Activated naive CD4-positive, alpha-beta T cell treated with anti-CD3 and anti-CD28 coated beads, Interleukin-2, amount 50 U/mL, for 24 hours (primary cell): Measurements from ENCODE around the gene BFSP1.

Experiments
- H3K27ac Mint-ChIP-seq: one replicate; pipeline ENCODE4 v1.8.0; 2021; ENCODE audit warnings: mild to moderate bottlenecking, mixed read lengths
- H3K27me3 Mint-ChIP-seq: one replicate; pipeline ENCODE4 v1.8.0; 2021; ENCODE audit warnings: mixed read lengths
- H3K36me3 Mint-ChIP-seq: one replicate; pipeline ENCODE4 v1.8.0; 2021; ENCODE audit warnings: mixed read lengths
- H3K4me1 Mint-ChIP-seq: one replicate; pipeline ENCODE4 v1.8.0; 2021; ENCODE audit warnings: mixed read lengths
- H3K4me3 Mint-ChIP-seq: one replicate; pipeline ENCODE4 v1.8.0; 2021; ENCODE audit warnings: mild to moderate bottlenecking, mixed read lengths
- H3K9me3 Mint-ChIP-seq: one replicate; pipeline ENCODE4 v1.8.0; 2021; ENCODE audit warnings: mixed read lengths

Gene BFSP1

DNA sequence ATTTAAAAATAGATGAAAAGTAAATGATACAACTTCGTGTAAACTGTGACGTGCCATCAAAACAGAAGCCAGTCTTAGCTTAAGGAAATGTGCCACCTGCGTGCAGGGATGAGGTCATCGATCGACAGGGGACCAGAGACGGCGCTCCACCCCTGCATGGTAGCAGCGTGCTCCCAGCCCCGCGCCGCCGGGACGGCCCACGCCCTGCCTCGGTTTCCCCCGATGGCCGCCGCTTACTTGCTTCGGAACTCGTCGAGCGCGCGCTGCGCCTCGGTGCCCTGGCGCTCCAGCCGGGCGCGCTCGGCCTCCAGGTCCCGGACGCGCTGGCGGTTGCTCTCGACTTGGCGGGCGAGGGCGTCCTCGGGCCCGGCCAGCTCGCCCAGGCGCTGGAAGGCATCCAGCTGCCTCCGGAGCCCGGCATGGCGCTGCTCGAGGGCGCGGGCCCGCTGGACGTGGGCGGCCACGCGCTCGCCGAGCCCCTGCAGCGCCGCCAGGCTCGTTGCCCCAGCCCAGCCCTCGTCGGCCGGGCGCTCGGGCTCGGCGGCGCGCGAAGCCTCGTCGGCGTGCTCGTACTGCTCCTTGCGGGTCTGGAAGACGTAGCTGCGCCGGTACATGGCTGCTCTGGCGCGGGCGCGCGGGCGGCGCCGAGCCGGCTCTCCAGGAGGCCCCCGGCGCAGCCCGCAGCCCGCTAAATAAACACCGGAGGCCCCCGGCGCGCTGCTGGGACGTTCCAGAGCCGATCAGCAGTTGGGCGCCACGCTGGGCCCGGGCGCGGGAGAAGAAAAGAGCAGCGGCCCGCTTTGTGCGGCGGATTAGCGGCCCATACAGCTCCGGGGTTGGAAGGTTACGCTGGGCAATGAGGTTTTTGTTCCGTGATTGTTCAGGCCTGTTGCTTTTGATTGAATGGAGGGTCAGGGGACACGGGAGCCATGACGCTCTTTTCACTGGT is at the start of gene BFSP1:
TSS of gene BFSP1 (minus strand) at position 664 of the 949 bp plus-strand sequence. CDS start at position 614, 50 bp downstream.
- no peaks in the 10 kb centered on the region for H3K36me3 Mint-ChIP-seq
- no peaks in the 10 kb centered on the region for H3K9me3 Mint-ChIP-seq
- H3K27me3 Mint-ChIP-seq = peaks cover 13% of the 10 kb centered on the region
- peak within 1 kb of the TSS; percentile 83 for H3K4me3 Mint-ChIP-seq
- H3K4me1 Mint-ChIP-seq = peaks cover 11% of the 10 kb centered on the region
- peak within 1 kb of the TSS; percentile 51 for H3K27ac Mint-ChIP-seq

DNA sequence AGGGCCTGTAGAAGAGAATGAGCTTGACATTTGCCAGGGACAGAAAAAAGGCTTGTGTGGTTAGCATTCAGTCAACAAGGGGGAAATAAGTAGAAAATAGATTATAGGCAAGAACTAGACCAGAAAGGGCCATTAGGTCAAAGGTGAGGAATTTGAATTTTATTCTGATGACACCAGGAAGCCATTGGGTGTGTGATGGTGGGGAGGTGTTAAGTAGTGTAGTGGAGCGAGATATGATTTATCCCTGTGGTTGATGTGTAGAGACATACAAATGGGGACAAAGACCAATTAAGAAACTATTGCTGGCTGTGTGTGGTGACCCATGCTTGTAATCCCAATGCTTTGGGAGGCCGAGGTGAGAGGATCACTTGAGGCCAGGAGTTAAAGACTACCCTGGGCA is 49.7 kb upstream of the BFSP1 start:
- Mint-ChIP-seq H3K9me3 (no peaks in the 10 kb centered on the region), H3K36me3 (peaks cover 5% of the 10 kb centered on the region), H3K4me3 (no peak overlapping the region), H3K4me1 (peaks cover 45% of the 10 kb centered on the region), H3K27ac (no peak overlapping the region), H3K27me3 (no peaks in the 10 kb centered on the region)

DNA sequence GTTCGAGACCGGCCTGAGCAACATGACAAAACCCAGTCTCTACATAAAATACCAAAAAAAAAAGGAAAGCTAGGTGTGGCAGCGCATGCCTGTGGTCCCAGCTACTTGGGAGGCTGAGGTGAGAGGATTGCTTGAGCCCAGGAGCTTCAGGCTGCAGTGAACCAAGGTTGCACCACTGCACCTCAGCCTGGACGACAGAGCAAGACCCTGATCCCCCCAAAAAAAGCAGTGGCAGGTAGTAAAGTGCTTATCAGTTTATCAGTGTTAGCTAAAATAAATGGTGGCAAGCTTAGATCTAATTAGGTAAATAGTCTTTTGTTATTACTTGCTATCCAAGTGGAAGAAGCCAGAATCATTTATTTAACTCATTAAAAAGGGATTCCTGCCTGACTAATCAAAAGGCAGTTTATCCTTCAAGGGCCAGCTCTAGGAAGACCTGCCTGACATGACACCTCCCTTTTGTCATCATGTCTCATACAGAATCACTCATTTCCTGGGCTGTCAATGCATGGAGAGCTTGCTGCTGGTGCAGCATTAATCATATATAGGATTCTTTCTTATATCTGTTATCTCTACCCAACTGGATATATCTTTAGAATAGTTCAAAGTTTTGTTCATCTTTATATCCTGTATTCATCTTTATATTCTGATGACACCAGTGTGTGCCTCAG is 48.3 kb upstream of the BFSP1 start:
- Mint-ChIP-seq H3K9me3 (no peaks in the 10 kb centered on the region), H3K4me3 (no peak overlapping the region), H3K4me1 (peaks cover 37% of the 10 kb centered on the region), H3K36me3 (peaks cover 5% of the 10 kb centered on the region), H3K27me3 (no peaks in the 10 kb centered on the region), H3K27ac (no peak overlapping the region)

DNA sequence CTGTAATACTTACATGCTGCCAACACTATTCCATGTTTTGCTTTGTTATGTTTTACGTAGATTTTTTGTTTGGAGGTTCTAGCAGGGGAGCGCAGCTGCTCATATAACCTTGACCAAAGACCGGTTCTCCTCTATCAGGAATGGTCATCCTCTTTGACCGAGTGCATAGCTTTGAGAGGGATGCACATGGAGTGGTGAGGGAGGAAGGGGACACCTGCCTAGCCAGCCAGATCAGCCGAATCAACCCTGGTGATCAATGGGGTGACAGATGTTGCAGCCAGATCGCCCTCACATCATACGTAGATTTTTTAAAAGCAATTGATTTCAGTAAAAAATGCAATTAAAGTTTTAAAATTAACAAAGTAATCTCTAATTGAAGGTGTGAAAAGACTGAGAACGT is 45.0 kb upstream of the BFSP1 start:
- no peak overlapping the region for H3K4me3 Mint-ChIP-seq
- no peaks in the 10 kb centered on the region for H3K27me3 Mint-ChIP-seq
- H3K27ac Mint-ChIP-seq = no peak overlapping the region
- H3K9me3 Mint-ChIP-seq = no peaks in the 10 kb centered on the region
- peaks cover 45% of the 10 kb centered on the region for H3K4me1 Mint-ChIP-seq
- peaks cover under 1% of the 10 kb centered on the region for H3K36me3 Mint-ChIP-seq

DNA sequence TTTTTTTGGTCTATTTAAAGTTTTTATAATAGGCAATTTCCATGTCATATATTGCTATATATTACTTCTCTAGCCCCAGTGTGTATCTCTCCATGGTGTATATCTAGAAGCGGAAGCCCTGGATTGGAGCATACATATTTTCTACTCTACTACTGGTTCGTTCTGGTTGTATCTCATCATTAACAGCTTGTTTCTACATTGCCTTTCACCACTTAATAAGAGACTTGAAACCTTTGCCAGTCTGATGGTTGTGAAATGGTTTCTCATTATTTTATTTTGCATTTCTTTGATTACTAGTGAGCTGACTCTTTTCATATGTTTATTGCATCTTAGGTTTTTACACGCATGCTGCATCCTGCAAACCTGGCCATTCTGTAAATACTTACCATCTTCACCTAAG is 42.3 kb upstream of the BFSP1 start:
- Mint-ChIP-seq H3K4me1 (peaks cover 34% of the 10 kb centered on the region), H3K36me3 (no peaks in the 10 kb centered on the region), H3K9me3 (no peaks in the 10 kb centered on the region), H3K27ac (no peak overlapping the region), H3K27me3 (no peaks in the 10 kb centered on the region), H3K4me3 (no peak overlapping the region)

DNA sequence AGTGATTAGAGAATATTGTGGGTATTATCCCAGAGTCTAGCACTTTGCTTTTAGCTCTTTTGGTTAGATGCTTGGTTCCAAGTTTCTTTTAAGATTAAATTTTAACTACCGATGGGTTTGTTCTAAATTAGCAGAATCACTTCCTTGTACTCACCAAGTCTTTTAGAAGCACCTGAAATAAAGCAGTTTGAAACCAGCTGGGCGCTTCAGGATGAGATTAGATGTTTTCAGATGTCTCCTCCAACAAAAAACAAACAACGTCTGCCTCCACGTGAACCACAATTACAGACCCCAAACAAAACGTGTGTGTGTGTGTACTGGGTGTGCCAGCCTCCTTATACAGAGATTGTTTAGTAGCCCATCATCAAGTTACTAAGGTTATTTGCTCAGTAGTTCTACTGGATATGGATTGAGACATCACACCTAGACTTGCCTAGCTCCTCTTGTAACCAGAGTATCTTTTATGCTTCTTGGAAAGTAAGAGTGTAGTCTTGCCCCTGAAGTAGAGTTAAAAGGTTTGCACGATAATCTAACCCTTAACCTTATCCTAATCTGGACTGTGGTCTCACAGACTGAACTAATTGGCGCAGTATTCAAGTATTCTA is 41.0 kb upstream of the BFSP1 start:
- Mint-ChIP-seq H3K36me3 (no peaks in the 10 kb centered on the region), H3K9me3 (no peaks in the 10 kb centered on the region), H3K27ac (no peak overlapping the region), H3K4me1 (peaks cover 34% of the 10 kb centered on the region), H3K4me3 (peak overlapping the region; percentile 38), H3K27me3 (no peaks in the 10 kb centered on the region)

DNA sequence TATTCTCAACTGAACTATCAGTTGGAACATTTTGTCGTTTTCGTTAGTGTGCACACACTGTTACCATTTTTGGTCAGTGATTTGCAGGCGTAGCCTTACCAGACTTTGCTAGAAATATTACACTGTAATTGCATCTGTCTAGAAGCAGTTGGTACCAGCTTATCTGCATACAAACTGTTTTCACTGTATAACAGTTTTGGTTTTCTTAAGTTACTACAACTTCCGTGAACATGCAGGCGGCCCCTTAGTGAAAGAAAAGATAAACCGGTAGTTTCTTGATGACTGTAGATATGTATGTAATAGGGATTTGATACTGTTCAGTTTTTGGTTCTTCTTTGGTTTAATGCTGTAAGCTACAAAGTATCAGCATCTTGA is 40.0 kb upstream of the BFSP1 start:
- Mint-ChIP-seq H3K9me3 (no peaks in the 10 kb centered on the region), H3K27ac (peak overlapping the region; percentile 87), H3K27me3 (peaks cover under 1% of the 10 kb centered on the region), H3K4me3 (peak overlapping the region; percentile 91), H3K4me1 (peaks cover 34% of the 10 kb centered on the region), H3K36me3 (no peaks in the 10 kb centered on the region)

DNA sequence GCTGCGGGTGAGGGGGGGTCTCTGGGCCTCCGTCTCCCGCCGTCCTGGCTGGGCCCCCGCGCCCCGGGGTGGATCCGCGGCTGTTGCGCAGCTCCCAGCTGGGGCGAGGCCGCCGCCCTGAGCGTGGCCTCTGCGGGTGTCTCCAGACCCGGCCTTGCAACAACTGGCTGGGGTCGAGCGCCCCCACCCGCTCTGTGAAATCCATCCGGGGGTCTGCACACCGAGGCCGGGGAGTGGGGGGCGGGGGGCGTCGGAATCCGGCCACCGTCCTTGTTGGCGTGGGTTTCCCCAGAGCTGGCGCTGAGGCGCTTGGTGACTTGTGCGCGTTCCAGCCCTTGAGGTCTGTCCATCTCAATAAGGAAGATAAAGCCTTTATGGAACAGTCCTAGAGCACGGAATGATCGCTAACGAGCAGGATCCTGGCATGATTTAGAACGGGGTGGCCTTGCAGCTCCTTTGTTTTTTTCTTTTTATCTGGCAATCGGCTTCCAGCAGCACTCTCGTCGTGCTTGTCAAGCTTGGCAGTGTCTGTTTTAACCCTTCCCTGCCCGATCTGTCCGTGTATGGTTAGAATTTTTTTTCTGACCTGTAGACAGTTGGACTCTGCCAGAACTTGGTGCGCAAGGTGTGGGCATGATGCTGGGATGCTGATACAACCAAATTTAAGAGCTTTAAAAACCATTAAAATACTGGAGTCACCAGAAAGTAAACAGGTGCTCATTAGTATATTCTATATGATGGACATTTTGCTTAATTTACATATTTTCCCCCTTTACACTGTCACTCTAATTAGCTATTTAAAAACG is 39.4 kb upstream of the BFSP1 start:
- H3K9me3 Mint-ChIP-seq = no peaks in the 10 kb centered on the region
- peak overlapping the region; percentile 87 for H3K27ac Mint-ChIP-seq
- no peaks in the 10 kb centered on the region for H3K36me3 Mint-ChIP-seq
- peaks cover 1% of the 10 kb centered on the region for H3K27me3 Mint-ChIP-seq
- peaks cover 34% of the 10 kb centered on the region for H3K4me1 Mint-ChIP-seq
- peak overlapping the region; percentile 91 for H3K4me3 Mint-ChIP-seq

DNA sequence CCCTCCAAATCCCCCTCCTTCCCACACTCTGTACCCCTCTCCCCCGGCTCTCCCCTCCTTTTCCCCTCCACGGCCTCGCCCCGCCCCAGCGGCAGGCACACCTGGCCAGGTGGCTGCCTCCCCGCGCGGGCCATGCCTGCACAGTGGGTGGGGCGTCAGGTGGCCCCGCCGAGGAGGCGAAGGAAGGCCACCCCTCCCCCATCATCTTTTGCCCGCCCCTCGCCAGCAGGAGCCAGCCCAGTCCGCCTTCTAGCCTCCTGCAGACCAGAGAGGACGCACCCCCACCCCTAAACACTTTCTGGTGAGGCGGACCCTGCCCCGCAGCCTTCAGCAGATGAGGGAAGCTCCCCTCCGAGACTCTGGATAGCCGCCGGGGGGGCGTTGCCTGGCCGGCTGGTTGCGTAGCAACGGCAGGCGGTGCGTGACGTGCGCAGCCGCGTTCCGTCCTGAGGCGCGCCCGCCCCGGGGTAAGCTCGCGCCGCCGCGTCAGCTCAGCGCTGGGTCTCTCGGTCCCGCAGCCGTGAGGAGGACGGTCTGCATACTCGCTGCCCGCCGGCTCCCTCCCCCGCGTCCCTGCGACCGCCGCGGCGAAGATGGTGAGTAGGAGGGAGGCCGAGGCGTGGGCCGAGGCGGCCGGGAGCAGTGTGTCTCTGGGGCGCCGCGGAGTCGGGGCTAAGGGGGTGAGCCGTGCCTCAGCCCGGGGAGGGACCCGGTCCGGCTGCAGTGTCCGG is 38.6 kb upstream of the BFSP1 start, which contains the start of gene DSTN:
TSS of gene DSTN (plus strand) at position 460 of the 731 bp plus-strand sequence. CDS start at position 594, 134 bp downstream.
- H3K4me3 Mint-ChIP-seq = peak within 1 kb of the TSS; percentile 95
- peaks cover 1% of the 10 kb centered on the region for H3K27me3 Mint-ChIP-seq
- peaks cover 34% of the 10 kb centered on the region for H3K4me1 Mint-ChIP-seq
- H3K27ac Mint-ChIP-seq = peak within 1 kb of the TSS; percentile 87
- no peaks in the 10 kb centered on the region for H3K9me3 Mint-ChIP-seq
- H3K36me3 Mint-ChIP-seq = no peaks in the 10 kb centered on the region

DNA sequence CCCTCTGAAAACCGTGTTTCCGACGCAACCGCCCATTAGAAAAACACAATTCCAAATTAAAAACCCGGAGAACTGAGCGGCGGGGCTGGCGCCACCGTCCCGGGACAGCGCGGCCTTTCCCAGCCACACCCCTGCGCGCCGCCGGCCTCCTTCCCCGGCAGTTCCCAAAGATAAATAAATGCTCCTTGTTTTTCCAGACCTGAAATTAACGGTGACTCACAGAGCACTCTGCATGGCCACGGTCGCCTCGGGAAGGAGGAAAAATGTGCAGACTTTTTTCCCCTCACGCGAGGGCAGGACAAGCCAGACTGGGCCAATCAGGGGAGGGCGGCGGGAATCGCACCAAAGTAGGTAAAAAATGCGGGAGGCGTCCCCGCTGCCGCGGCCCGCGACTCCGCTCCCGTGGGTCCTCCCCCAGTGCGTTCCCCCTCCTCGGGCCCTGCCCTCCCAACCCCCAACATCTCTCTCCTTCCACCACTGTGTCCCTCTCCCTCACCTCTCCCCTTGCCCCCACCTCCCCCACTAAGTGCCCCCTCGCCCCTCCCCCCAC is 37.9 kb upstream of the BFSP1 start:
- H3K4me3 Mint-ChIP-seq = peak overlapping the region; percentile 12
- H3K27ac Mint-ChIP-seq = no peak overlapping the region
- H3K4me1 Mint-ChIP-seq = peaks cover 34% of the 10 kb centered on the region
- H3K36me3 Mint-ChIP-seq = no peaks in the 10 kb centered on the region
- peaks cover 1% of the 10 kb centered on the region for H3K27me3 Mint-ChIP-seq
- H3K9me3 Mint-ChIP-seq = no peaks in the 10 kb centered on the region

DNA sequence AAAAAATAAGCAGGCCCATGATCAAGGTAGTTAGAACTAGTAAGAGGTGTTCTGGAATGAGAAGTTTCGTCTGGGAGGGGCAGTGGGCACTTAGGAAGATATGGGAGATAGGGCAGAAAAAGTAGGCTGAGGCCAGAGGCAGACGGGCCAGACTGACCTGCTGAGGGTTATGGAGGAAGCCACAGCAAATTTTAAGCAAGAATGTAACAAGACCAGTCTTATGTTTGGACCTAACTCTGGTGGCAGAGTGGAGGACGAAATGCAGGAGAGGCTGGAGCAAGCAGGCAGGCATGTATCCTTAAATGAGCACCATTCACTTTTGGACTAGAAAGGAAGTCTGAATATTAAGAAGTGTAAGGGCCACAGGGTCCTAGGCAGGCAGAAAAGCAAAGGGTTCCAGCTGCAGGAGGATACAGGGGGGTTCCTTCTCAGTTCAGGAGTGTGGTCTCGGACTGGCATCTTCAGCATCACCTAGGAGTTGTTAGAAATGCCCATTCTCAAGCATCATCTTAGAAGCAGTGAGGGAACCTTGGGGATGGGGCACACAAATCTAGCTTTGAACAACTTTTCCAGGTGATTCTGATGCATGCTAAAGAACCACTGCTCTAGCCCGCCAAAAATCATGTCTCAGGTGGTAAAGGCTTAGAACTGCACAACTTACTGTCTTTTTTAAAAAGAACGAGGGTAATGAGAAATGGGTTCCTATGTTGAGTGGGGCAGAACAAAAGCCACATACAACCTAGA is 37.0 kb upstream of the BFSP1 start:
- H3K4me3 Mint-ChIP-seq = peak overlapping the region; percentile 12

DNA sequence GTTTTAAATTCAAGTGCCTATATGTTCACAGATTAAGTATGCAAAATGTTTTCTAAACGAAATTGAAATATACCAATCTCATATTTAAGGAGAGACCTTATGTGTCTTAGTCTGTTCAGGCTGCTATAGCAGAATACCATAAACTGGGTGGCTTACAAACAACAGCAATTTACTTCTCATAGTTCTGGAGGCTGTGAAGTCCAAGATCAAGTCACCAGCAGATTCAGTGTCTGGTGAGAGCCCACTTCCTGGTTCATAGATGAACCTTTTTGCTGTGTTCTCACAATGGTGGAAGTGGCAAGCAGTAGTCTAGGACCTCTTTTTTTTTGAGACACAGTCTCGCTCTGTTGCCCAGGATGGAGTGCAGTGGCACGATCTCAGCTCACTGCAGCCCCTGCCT is 35.2 kb upstream of the BFSP1 start:
- peaks cover 10% of the 10 kb centered on the region for H3K4me1 Mint-ChIP-seq
- no peak overlapping the region for H3K4me3 Mint-ChIP-seq
- no peaks in the 10 kb centered on the region for H3K9me3 Mint-ChIP-seq
- H3K27me3 Mint-ChIP-seq = peaks cover 1% of the 10 kb centered on the region
- H3K36me3 Mint-ChIP-seq = no peaks in the 10 kb centered on the region
- no peak overlapping the region for H3K27ac Mint-ChIP-seq

More for the DNA sequence above, 37.0 kb upstream of the BFSP1 start:
- Mint-ChIP-seq H3K9me3 (no peaks in the 10 kb centered on the region), H3K27me3 (peaks cover 1% of the 10 kb centered on the region), H3K36me3 (no peaks in the 10 kb centered on the region), H3K27ac (peak overlapping the region; percentile 13), H3K4me1 (peaks cover 28% of the 10 kb centered on the region)

DNA sequence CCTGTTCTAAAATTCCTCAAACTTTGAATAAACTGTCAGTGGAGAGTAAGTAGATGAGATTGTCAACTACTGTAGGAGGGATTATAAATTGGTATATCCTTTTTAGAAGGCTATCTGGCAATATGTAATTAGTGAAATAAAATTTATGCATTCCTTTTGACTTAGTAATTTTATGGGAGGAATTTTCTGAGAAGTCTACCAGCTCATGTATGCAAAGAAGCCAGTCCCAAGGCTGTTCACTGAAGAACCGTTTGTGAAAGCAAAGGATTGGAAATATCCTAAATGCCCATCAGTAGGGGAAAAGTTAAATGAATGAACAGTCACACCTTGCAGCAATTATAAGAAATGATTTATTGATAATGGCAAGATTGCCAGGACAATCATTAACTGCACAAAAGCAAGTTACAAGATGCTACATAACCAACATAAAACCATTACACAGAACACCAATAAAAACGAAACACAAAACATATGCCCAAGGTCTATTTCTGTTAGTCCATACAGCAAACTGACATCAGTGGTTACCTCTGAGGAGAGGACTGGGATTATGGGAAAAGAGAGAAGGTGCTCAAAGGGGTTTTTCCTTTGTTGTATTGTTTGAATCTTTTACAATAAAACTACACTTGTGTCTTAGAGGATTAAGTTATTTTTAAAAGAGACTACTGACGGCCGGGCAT is 34.1 kb upstream of the BFSP1 start:
- no peak overlapping the region for H3K4me3 Mint-ChIP-seq
- no peaks in the 10 kb centered on the region for H3K9me3 Mint-ChIP-seq
- H3K36me3 Mint-ChIP-seq = no peaks in the 10 kb centered on the region
- no peak overlapping the region for H3K27ac Mint-ChIP-seq
- H3K27me3 Mint-ChIP-seq = peaks cover 1% of the 10 kb centered on the region
- H3K4me1 Mint-ChIP-seq = peaks cover 13% of the 10 kb centered on the region
